ENCODE results near the gene TMC7.

- TF ChIP-seq, protein P1, sequence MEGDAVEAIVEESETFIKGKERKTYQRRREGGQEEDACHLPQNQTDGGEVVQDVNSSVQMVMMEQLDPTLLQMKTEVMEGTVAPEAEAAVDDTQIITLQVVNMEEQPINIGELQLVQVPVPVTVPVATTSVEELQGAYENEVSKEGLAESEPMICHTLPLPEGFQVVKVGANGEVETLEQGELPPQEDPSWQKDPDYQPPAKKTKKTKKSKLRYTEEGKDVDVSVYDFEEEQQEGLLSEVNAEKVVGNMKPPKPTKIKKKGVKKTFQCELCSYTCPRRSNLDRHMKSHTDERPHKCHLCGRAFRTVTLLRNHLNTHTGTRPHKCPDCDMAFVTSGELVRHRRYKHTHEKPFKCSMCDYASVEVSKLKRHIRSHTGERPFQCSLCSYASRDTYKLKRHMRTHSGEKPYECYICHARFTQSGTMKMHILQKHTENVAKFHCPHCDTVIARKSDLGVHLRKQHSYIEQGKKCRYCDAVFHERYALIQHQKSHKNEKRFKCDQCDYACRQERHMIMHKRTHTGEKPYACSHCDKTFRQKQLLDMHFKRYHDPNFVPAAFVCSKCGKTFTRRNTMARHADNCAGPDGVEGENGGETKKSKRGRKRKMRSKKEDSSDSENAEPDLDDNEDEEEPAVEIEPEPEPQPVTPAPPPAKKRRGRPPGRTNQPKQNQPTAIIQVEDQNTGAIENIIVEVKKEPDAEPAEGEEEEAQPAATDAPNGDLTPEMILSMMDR (IDR thresholded peaks at IDR 0.05): no peak
- TF ChIP-seq POLR2A (IDR thresholded peaks at IDR 0.05): no peak
Measured at GRCh38 chr16:19105891-19106624, 122.3 kb downstream of the TMC7 start.

Data from right lobe of liver (tissue), 4 donors.